Left lobe of liver (tissue), 2 donors: ENCODE results near the gene SPDYC. TPM values are rescaled to one million over a fixed set of nuclear protein-coding genes. Genes with fewer than 3 reads are reported as not detected.
A peak's percentile ranks its signal among the peaks of the same experiment; 100 is the strongest.
"Not testable (repeated sequence)": the region's sequence is repeated elsewhere in the genome, so short reads cannot be mapped to it uniquely, and the experiment has no call there.

ENCODE experiments used
- ATAC-seq: fragments of 200-7000 bp; cut with Tn5 transposase; one replicate; pipeline ENCODE4 v1.9.1; 2020; ENCODE audit warnings: mild to moderate bottlenecking, moderate library complexity
- DNase-seq: peaks from one replicate; pipeline ENCODE4 v3.0.0-alpha.2; 2020; ENCODE audit warnings: low spot score
- total RNA-seq: library from RNA; stranded (reverse); gene quantifications from one replicate; pipeline ENCODE4 v1.2.1, GENCODE V29; 2021
- donor health status: DM: no; HTN: no; CAD: no; lungs with moderate emphysema.
- donor health status: DM: no; HTN: yes; CAD: no.

The SPDYC gene
- total RNA-seq, 1 donor from 2014 or later, result 1.2 TPM

DNA sequence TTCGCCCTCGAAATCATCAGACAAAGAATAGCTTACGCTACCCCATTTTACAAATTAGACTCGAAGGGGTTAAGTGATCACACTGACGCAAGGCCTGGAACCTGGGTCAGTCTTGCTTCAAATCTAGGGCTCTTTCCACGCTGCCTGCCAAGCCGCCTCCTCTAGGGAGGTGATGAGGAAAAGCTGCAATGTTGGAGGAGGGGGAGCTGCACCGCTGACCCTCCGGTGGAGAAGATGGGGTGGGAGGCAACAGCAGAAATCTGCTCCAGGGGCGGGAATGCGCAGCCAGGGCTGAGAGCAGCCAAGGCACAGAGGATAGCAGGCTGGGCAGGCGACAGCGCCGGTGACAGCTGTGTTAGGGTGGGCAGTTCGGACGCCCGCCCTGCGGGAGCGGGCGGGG is 36.3 kb upstream of the SPDYC start:
- peak; percentile 73 for DNase-seq
- peak; percentile 20 for ATAC-seq

DNA sequence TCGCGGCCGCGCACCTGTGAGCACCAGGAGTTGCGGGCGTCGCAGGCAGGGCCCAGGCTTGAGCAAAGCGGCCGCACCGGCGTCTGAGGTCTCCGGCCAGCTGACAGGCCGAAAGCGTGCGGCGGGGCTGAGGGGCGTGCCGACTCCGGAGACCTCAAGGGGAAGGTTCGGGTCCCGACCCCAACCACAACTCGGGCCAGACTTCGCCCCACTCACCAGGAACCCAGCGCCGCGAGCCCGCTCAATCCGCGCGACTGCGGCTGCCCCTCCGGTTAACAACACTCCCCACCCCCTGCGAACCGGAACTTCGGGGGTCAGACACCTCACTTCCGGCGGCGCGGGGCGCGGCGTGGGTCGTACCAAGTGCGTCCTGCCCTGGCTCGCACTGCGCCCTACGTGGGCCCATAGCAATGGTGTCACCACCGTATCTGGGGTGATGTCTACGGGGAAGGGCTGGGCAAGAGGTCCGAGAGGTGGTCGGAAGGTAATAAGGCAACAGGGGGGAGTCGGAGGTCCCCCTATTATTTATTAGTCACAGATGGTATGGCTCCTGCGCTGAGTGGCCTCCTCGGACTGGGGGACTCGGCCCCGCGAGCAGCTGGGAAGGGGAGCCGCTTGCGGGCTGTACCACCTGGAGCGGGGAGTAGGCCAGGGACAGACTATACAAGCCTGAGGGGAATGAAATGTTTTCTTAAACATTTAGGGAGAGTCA is 35.6 kb upstream of the SPDYC start, which contains the start of gene SYVN1:
TSS of gene SYVN1 (minus strand) at position 280 of the 712 bp plus-strand sequence. CDS start 918 bp downstream, outside the sequence.
- ATAC-seq (peak; percentile 84), DNase-seq (peak; percentile 96)

- peak; percentile 98 for DNase-seq
- ATAC-seq, result peak; percentile 75
Observed at GRCh38 chr11:65134952-65135632, 34.9 kb upstream of the SPDYC start.

DNA sequence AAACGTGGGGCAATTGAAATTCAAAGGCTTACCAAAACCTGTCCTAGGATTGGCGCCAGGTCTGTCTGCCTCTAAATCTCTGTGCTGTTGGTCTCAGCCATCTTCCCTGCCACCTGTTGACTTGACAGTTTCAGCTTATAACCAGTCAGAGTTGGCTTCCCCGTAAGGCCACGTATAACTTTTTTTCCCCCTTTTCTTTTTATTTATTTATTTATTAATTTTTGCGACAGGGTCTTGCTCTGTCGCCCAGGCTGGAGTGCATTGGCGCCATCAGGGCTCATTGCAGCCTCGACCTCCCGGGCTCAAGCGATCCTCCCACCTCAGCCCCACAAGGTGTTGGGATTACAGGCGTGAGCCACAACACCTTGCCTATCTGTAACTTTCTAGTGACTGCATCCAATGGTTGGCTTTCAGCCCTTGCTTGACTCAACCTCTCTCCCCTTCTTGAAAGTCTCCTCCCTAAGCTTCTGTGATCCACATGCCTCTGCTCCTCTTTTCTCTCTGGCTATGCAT is 34.3 kb upstream of the SPDYC start:
- ATAC-seq (no peak), DNase-seq (no peak)

DNA sequence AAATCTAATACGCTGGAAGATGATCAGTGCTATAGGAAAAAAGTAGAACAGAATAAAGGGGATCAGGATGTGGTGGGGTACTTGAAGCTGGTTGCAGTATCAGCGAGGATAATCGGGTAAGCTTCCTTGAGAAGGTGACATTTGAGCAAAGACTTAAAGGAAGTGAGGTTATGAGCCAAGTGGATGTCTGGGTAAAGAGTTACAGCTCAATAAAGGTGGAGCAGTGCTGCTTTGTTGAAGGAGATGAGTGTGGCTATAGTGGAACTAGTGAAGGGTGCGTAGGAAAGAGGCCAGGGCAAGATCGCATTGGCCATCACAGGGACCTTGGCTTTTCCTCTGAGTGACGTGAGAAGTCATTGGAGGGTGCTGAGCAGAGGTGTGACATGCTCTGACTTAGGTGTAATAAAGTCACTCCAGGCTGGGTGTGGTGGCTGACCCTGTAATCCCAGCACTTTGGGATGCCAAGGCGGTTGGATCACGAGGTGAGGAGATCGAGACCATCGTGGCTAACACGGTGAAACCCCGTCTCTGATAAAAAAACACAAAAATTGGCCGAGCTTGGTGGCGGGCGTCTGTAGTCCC is 33.4 kb upstream of the SPDYC start:
- ATAC-seq (no peak), DNase-seq (no peak)

GRCh38 chr11:65141896-65142494 is 28.0 kb upstream of the SPDYC start:
- DNase-seq, result peak; percentile 66
- ATAC-seq, result peak; percentile 62

DNA sequence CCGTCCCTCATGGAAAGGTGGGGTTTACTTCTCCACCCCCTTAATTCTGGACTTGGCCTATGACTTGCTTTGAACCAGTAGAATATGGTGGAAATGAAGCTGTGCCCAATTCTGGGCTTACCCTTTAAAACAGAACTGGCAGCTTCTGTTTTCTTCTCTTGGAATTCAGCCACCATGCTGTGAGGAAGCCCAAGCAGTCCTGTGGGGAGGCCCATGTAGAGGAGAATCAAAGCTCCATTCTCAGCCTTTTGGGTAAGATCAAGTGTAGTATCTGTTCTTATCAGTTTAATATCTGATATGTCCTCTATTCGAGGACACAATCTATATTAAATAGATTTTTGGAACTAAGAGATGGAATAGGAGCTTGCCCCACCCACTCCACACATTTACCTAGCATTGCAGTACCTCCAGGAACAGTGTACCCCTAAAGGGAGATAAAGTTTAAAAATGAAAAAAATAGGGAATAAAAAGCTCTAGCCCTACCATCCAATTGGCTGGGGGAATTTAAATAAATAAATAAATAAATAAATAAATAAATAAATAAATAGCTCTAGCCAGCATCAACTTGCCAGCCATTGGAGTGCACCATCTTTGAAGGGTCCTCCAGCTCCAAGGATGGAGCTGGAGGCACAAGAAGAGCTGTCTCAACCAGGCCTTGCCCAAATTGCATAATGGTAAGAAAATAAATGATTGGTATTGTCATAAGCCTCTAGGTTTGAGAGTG is 22.5 kb upstream of the SPDYC start:
- DNase-seq (no peak), ATAC-seq (no peak)

- DNase-seq, result no peak
Observed at GRCh38 chr11:65148657-65149056, 21.4 kb upstream of the SPDYC start.

DNA sequence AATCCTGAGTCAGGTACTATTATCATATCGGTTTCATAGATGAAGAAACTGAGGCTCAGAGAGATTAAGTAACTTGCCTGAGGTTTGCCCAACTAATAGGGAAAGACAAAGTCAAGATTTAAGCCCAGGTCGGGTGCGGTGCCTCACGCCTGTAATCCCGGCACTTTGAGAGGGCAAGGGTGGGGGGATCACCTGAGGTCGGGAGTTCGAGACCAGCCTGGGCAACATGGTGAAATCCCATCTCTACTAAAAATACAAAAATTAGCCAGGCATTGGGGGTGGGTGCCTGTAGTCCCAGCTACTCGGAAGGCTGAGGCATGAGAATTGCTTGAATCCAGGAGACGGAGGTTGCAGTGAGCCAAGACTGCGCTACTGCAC is 19.9 kb upstream of the SPDYC start:
- not testable (repeated sequence) for DNase-seq, ATAC-seq

More at GRCh38 chr11:65148657-65149056, 21.4 kb upstream of the SPDYC start:
- no peak for ATAC-seq

- peak; percentile 90 for DNase-seq
- ATAC-seq, result peak; percentile 83
Observed at GRCh38 chr11:65150509-65151299, 19.3 kb upstream of the SPDYC start.

DNA sequence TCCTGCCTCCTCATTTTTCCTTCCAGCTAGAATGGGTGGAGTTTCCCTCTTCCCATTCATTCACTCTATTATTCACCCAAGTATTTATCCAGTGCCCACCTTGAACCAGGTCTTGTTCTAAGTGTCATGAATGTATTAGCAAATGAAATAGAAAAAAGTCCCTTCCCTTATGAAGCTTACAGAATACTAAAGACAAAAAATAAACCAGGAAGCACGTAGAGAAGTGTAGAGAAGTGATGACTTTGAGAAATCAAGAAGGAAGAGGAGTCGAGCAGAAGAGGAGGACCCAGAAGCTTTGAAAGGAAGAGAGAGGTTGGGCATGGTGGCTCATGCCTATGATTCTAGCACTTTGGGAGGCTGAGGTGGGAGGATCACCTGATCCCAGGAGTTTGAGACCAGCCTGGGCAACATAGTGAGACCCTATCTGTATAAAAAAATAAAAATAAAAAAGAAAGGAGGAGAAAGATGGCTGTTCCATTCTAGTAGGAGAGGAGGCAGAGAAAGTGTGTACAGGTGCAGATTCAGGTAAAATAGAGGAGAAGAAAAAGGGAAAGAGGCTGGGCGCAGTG is 18.6 kb upstream of the SPDYC start:
- ATAC-seq, result no peak
- no peak for DNase-seq

DNA sequence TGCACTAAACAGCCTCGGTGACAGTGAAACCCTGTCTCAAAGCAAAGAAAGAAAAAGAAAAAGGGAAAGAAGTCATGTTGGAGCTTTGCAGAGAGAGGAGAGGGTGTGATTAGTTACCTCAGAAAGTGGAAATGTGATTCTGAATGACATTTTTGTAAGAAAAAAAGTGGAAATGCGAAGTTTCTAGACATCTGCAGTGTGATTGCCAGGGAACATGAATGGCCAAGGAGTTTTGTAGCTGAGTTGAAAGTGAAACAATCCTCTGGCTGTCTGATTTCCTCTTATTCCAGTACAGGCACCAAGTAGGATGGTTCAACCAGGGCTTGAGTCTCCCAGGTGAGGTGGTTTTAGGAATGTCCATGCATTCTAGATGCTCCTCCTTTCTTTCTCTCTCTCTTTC is 17.9 kb upstream of the SPDYC start:
- ATAC-seq (no peak), DNase-seq (no peak)

GRCh38 chr11:65156256-65156655 is 13.8 kb upstream of the SPDYC start:
- DNase-seq (no peak), ATAC-seq (no peak)

- DNase-seq, result no peak
Observed at GRCh38 chr11:65156926-65157325, 13.1 kb upstream of the SPDYC start.

DNA sequence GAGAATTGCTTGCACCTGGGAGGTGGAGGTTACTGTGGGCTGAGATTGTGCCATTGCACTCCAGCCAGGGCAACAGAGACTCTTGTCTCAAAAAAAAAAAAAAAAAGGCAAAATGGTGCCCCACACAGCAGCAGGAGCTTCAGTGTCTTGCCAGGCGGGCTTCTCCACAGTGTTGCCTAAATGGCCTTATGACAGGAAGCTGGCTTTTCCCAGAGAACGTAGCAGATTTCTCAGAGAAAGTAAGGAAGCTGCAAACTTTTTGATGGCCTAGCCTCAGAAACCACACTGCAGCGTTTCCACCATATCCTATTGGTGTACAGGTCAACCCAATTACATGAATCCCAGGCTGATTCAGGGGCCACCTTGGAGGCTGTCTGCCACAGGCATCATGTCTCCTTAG is 12.7 kb upstream of the SPDYC start:
- ATAC-seq, result no peak

More at GRCh38 chr11:65156926-65157325, 13.1 kb upstream of the SPDYC start:
- no peak for ATAC-seq

DNA sequence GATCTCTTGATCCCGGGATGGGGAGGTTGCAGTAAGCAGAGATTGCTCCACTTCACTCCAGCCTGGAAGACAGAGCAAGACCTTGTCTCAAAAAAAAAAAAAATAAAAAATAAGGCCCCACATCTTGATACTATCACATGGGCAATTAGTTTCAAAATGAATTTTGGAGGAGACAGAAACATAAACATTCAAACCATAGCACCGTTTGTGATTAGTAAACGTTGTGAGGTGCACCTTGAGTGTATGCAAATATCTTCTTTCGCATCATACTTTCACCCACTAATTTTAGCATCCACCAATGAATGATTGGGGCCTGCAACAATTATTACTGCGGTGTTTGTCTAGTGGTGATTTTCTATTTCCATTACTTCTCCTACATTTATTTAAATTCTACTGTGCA is 11.0 kb upstream of the SPDYC start:
- DNase-seq (no peak), ATAC-seq (no peak)

More for the DNA sequence above, 12.7 kb upstream of the SPDYC start:
- DNase-seq, result no peak

DNA sequence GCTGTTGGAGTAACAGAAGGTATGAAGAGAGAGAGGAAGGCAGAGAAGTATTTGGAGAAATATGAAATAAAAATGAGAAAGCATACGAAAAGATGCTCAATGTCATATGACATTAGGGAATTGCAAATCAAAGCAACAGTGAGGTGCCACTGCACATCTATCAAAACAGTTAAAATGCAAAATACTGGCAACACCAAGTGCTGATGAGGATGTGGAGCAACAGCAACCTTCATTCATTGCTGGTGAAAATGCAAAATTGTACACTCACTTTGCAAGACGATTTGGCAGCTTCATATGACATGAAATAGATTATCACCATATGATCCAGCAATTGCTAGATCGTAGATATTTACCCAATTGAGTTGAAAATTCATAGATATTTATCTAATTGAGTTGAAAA is 9.4 kb upstream of the SPDYC start:
- ATAC-seq, result no peak
- no peak for DNase-seq

DNA sequence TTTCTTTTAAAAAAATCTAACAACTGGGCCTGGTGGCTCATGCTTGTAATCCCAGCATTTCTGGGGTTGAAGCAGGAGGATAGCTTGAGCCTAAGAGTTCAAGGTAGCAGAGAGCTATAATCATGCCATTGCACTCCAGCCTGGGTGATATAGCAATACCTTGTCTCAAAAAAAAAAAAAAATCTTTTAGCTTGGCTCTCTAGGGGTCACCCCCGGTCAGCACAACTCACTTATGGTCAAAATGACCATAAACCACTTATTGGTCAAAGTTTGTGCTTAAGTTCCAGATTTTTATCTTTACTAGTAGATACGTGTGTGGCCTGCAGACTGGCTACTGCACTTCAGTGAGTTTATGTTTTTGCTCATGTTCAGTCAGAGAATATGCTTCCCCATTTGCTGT is 6.3 kb upstream of the SPDYC start:
- DNase-seq (no peak), ATAC-seq (peak; percentile 20)
